H9 (cell line): ENCODE results near the gene DNER. TPM values are rescaled to one million over a fixed set of nuclear protein-coding genes. Genes with fewer than 3 reads are reported as not detected.

Source experiments
- DNase-seq: peaks from one replicate; pipeline ENCODE4 v3.0.0-alpha.2; 2017
- H2AFZ ChIP-seq: one replicate; pipeline ENCODE4 v1.6.1; 2013; ENCODE audit warnings: mild to moderate bottlenecking, low read length, control low read depth, moderate library complexity
- H2AK5ac ChIP-seq: 2 replicates; pipeline ENCODE4 v1.6.1; 2013; ENCODE audit warnings: low read length, control low read depth, mixed read lengths; ENCODE audit not compliant: insufficient read length
- H2BK120ac ChIP-seq: one replicate; pipeline ENCODE4 v1.6.1; 2013; ENCODE audit warnings: low read depth, mild to moderate bottlenecking, low read length, control low read depth, inconsistent platforms; ENCODE audit not compliant: poor library complexity, severe bottlenecking
- H2BK12ac ChIP-seq: 2 replicates; pipeline ENCODE4 v1.6.1; 2013; ENCODE audit warnings: low read length, control low read depth, mixed read lengths, low read depth; ENCODE audit not compliant: insufficient read length
- H2BK15ac ChIP-seq: 2 replicates; pipeline ENCODE4 v1.6.1; 2013; ENCODE audit warnings: low read depth, low read length, control low read depth
- H2BK20ac ChIP-seq: one replicate; pipeline ENCODE4 v1.6.1; 2013; ENCODE audit warnings: low read depth, mild to moderate bottlenecking, low read length, control low read depth, inconsistent platforms; ENCODE audit not compliant: poor library complexity, severe bottlenecking
- H2BK5ac ChIP-seq: 2 replicates; pipeline ENCODE4 v1.6.1; 2013; ENCODE audit warnings: low read length, control low read depth, mixed read lengths; ENCODE audit not compliant: insufficient read length
- H3K14ac ChIP-seq: 2 replicates; pipeline ENCODE4 v1.6.1; 2013; ENCODE audit warnings: low read length, control low read depth; ENCODE audit not compliant: insufficient read depth
- H3K18ac ChIP-seq: 2 replicates; pipeline ENCODE4 v1.6.1; 2013; ENCODE audit warnings: low read depth, mild to moderate bottlenecking, mixed read lengths, low read length, control low read depth; ENCODE audit not compliant: insufficient read length
- H3K23ac ChIP-seq: 2 replicates; pipeline ENCODE4 v1.6.1; 2013; ENCODE audit warnings: low read length, control low read depth, mixed read lengths, low read depth; ENCODE audit not compliant: insufficient read length
- H3K23me2 ChIP-seq: 2 replicates; pipeline ENCODE4 v1.6.1; 2013; ENCODE audit warnings: low read depth, mild to moderate bottlenecking, mixed read lengths, low read length, control low read depth; ENCODE audit not compliant: insufficient read length, poor library complexity, severe bottlenecking
- H3K27ac ChIP-seq: 2 replicates; pipeline ENCODE4 v1.5.1; 2013; ENCODE audit warnings: low read length, control low read depth, mixed read lengths, low read depth; ENCODE audit not compliant: insufficient read length
- H3K27me3 ChIP-seq: 2 replicates; pipeline ENCODE4 v1.6.1; 2013; ENCODE audit warnings: low read length, control low read depth, inconsistent platforms; ENCODE audit not compliant: insufficient read depth
- H3K4ac ChIP-seq: 2 replicates; pipeline ENCODE4 v1.6.1; 2013; ENCODE audit warnings: low read depth, mild to moderate bottlenecking, control low read depth, inconsistent platforms, low read length, moderate library complexity
- H3K4me1 ChIP-seq: 2 replicates; pipeline ENCODE4 v1.6.1; 2013; ENCODE audit warnings: low read length, control low read depth, inconsistent platforms; ENCODE audit not compliant: insufficient read depth
- H3K4me2 ChIP-seq: 2 replicates; pipeline ENCODE4 v1.6.1; 2013; ENCODE audit warnings: low read length, control low read depth, mixed read lengths; ENCODE audit not compliant: insufficient read length, insufficient read depth
- H3K56ac ChIP-seq: 2 replicates; pipeline ENCODE4 v1.6.1; 2013; ENCODE audit warnings: low read depth, mild to moderate bottlenecking, mixed read lengths, low read length, control low read depth; ENCODE audit not compliant: insufficient read length
- H3K79me1 ChIP-seq: 2 replicates; pipeline ENCODE4 v1.6.1; 2013; ENCODE audit warnings: low read depth, mild to moderate bottlenecking, moderate library complexity, low read length, control low read depth, inconsistent platforms; ENCODE audit not compliant: insufficient read depth, poor library complexity, severe bottlenecking
- H3K79me2 ChIP-seq: 2 replicates; pipeline ENCODE4 v1.6.1; 2013; ENCODE audit warnings: low read length, control low read depth, inconsistent platforms; ENCODE audit not compliant: insufficient read depth
- H3K9ac ChIP-seq: 2 replicates; pipeline ENCODE4 v1.6.1; 2013; ENCODE audit warnings: low read length, control low read depth, mixed read lengths; ENCODE audit not compliant: insufficient read length; ENCODE audit errors: extremely low read depth
- H3K9me3 ChIP-seq: one replicate; pipeline ENCODE4 v1.6.1; 2013; ENCODE audit warnings: low read depth, low read length, inconsistent platforms; ENCODE audit not compliant: control insufficient read depth
- H3T11ph ChIP-seq: one replicate; pipeline ENCODE4 v1.6.1; 2013; ENCODE audit warnings: mild to moderate bottlenecking, low read length, control low read depth, inconsistent platforms
- H4K20me1 ChIP-seq: one replicate; pipeline ENCODE4 v1.6.1; 2013; ENCODE audit not compliant: control insufficient read depth, insufficient read length, insufficient read depth
- H4K5ac ChIP-seq: 2 replicates; pipeline ENCODE4 v1.6.1; 2013; ENCODE audit warnings: low read depth, mild to moderate bottlenecking, mixed read lengths, low read length, control low read depth; ENCODE audit not compliant: insufficient read length
- H4K8ac ChIP-seq: replicated peaks from 2 replicates; pipeline ENCODE4 v1.6.1; 2013; ENCODE audit warnings: low read length, control low read depth, mixed read lengths, low read depth; ENCODE audit not compliant: insufficient read length
- H4K91ac ChIP-seq: 2 replicates; pipeline ENCODE4 v1.6.1; 2013; ENCODE audit warnings: low read depth, mild to moderate bottlenecking, moderate library complexity, mixed read lengths, low read length, control low read depth; ENCODE audit not compliant: insufficient read length
- H3K27ac Mint-ChIP-seq, 3 experiments: 2 replicates in 2 of 3; 3 replicates in 1 of 3; pipeline ENCODE4 v1.8.0; 2020 to 2021; ENCODE audit warnings: mixed read lengths in 3 of 3, mild to moderate bottlenecking in 1 of 3, moderate library complexity in 1 of 3
- H3K27me3 Mint-ChIP-seq: 2 replicates; pipeline ENCODE4 v1.8.0; 2021; ENCODE audit warnings: low read depth, mild to moderate bottlenecking, moderate library complexity, mixed read lengths
- H3K36me3 Mint-ChIP-seq, 3 experiments: 2 replicates in 2 of 3; 3 replicates in 1 of 3; pipeline ENCODE4 v1.8.0; 2020 to 2021; ENCODE audit warnings: low read depth in 3 of 3, mixed read lengths in 3 of 3; ENCODE audit not compliant: insufficient read depth in 1 of 3
- H3K4me1 Mint-ChIP-seq, 2 experiments: 2 replicates each; pipeline ENCODE4 v1.8.0; 2020; ENCODE audit warnings: mixed read lengths in 2 of 2
- H3K4me3 Mint-ChIP-seq, 2 experiments: 2 replicates in 1 of 2; 3 replicates in 1 of 2; pipeline ENCODE4 v1.8.0; 2020 to 2021; ENCODE audit warnings: mild to moderate bottlenecking in 2 of 2, mixed read lengths in 2 of 2, moderate library complexity in 1 of 2
- H3K9me3 Mint-ChIP-seq, 2 experiments: 2 replicates in 1 of 2; 3 replicates in 1 of 2; pipeline ENCODE4 v1.8.0; 2020; ENCODE audit warnings: mild to moderate bottlenecking in 2 of 2, mixed read lengths in 2 of 2, moderate library complexity in 1 of 2
- WGBS: extraction: QIAGEN DNeasy Blood & Tissue Kit; methylation state at CpG from one replicate; pipeline ENCODE4 v1.1.7; 2013; ENCODE audit warnings: missing lambda C conversion rate, low lambda C conversion rate, mixed read lengths; ENCODE audit not compliant: insufficient read length; ENCODE audit errors: extremely low coverage; 5-methylcytosine and 5-hydroxymethylcytosine counted together
- total RNA-seq: library from RNA; stranded (reverse); gene quantifications from 2 replicates; pipeline ENCODE4 v1.2.1, GENCODE V29; 2021
- TF ChIP-seq, protein P1 (sequence below): fragments of 200-600 bp; sonication (generic); conservative IDR thresholded peaks from 3 replicates; pipeline ENCODE4 v1.8.0; 2021; ENCODE audit warnings: antibody characterized with exemption, mild to moderate bottlenecking

DNER gene
- total RNA-seq, 1 experiment from 2014 or later, result 1.0 TPM

DNA sequence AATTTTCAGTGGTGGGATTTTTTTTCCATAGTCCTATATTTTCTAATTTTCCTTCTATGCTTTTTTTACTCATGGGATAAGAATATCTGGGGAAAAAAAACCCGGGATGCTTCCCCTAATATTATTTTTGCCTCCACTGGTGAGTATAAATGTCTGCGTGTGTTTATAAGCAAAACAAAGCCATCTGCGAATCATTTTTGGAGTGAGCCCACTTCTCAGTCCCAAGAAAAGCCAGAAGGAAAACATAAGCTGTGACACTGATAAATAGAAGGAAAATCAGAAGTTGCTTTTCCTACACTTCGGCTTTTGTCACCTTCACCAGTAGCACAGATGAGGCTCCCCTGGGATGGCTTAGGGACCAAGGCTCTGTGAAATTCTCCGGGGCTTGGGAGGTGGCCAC lies 308.6 kb downstream of the DNER start:
- Histone ChIP-seq H4K20me1 (no peaks in the 10 kb centered on the region), H3K14ac (no peak overlapping the region), H2BK120ac (no peak overlapping the region), H3K9ac (no peak overlapping the region), H2AK5ac (no peak overlapping the region), H2BK20ac (no peak overlapping the region), H3K27me3 (no peaks in the 10 kb centered on the region), H3K79me1 (no peaks in the 10 kb centered on the region), H3K9me3 (no peaks in the 10 kb centered on the region), H3K56ac (no peak overlapping the region), H3K4me2 (no peak overlapping the region), H4K8ac (no peak overlapping the region), H2AFZ (no peak overlapping the region), H3T11ph (no peak overlapping the region), H3K4ac (no peak overlapping the region), H2BK15ac (no peak overlapping the region), H3K23me2 (no peaks in the 10 kb centered on the region), H3K79me2 (no peaks in the 10 kb centered on the region), H3K4me1 (peaks cover 8% of the 10 kb centered on the region; the same call in 1 of the 2 replicates), H4K91ac (no peak overlapping the region), H2BK12ac (no peak overlapping the region), H4K5ac (no peak overlapping the region), H3K18ac (no peak overlapping the region), H3K27ac (no peak overlapping the region), H3K23ac (no peak overlapping the region), H2BK5ac (no peak overlapping the region)
- peaks cover 25 to 33% of the 10 kb centered on the region in 2 experiments for H3K4me1 Mint-ChIP-seq
- DNase-seq, result no peak
- TF ChIP-seq, protein P1, sequence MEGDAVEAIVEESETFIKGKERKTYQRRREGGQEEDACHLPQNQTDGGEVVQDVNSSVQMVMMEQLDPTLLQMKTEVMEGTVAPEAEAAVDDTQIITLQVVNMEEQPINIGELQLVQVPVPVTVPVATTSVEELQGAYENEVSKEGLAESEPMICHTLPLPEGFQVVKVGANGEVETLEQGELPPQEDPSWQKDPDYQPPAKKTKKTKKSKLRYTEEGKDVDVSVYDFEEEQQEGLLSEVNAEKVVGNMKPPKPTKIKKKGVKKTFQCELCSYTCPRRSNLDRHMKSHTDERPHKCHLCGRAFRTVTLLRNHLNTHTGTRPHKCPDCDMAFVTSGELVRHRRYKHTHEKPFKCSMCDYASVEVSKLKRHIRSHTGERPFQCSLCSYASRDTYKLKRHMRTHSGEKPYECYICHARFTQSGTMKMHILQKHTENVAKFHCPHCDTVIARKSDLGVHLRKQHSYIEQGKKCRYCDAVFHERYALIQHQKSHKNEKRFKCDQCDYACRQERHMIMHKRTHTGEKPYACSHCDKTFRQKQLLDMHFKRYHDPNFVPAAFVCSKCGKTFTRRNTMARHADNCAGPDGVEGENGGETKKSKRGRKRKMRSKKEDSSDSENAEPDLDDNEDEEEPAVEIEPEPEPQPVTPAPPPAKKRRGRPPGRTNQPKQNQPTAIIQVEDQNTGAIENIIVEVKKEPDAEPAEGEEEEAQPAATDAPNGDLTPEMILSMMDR, result no peak
- H3K9me3 Mint-ChIP-seq, result no peaks in the 10 kb centered on the region
- WGBS, result no CpG with 5 or more reads among the region's 5 CpGs
- H3K27ac Mint-ChIP-seq, result no peak overlapping the region
- H3K4me3 Mint-ChIP-seq, result no peak overlapping the region
- H3K36me3 Mint-ChIP-seq, result no peaks in the 10 kb centered on the region; a peak in 1 of 7 replicates
- H3K27me3 Mint-ChIP-seq, result no peaks in the 10 kb centered on the region
